Sigmoid colon (tissue), 3 donors: ENCODE results near the gene SUPT3H.

Experiments used
- CTCF ChIP-seq, 4 experiments: fragments of 450-650 bp in 3 of 4; fragments of 200-600 bp in 1 of 4; IDR thresholded peaks; one replicate each; pipeline ENCODE4 v1.5.1; 2016 to 2019; ENCODE audit warnings: antibody characterized with exemption in 4 of 4, mild to moderate bottlenecking in 3 of 4, moderate library complexity in 2 of 4
- POLR2A ChIP-seq, 2 donors: fragments of 450-650 bp; IDR thresholded peaks; one replicate each; pipeline ENCODE4 v1.6.1; 2016; ENCODE audit warnings: antibody characterized with exemption in 2 of 2, mild to moderate bottlenecking in 2 of 2, moderate library complexity in 2 of 2

DNA sequence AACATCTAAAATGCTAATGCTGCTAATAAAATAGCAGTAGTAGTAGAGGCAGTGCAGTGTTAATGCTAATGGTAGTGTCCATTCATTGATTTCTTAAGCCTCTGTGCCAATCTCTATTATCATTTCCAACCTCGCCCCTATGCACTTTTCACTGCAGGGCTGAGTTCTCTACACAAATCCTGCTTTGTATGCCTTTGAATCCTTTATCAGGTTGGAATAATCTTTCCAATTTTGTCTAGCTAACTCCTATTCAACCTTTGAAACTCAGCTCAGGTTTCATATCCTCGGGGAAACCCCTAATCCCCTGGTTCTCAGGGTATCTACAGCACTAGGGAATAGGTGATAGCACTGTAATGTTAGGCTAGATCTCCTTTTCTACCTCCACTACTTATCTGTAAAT is 333.6 kb downstream of the SUPT3H start:
- TF ChIP-seq POLR2A (IDR thresholded peaks at IDR 0.05) (no peak), CTCF (IDR thresholded peaks at IDR 0.05) (no peak)
